ENCODE data around the gene LRMDA.

Gene LRMDA

GRCh38 chr10:76192694-76193320 is 761.4 kb downstream of the LRMDA start:
- no peak for DNase-seq

GRCh38 chr10:76195654-76196390 is 764.4 kb downstream of the LRMDA start:
- no peak for DNase-seq

- no peak for DNase-seq
Measured at GRCh38 chr10:76197293-76197692, 765.9 kb downstream of the LRMDA start.

GRCh38 chr10:76198287-76199035 is 767.0 kb downstream of the LRMDA start:
- DNase-seq = no peak

- no peak for DNase-seq
Measured at GRCh38 chr10:76201962-76202361, 770.5 kb downstream of the LRMDA start.

- DNase-seq = peak; percentile 90
Measured at GRCh38 chr10:76202777-76203176, 771.4 kb downstream of the LRMDA start.

GRCh38 chr10:76205361-76205760 is 773.9 kb downstream of the LRMDA start:
- peak; percentile 35 for DNase-seq

- no peak for DNase-seq
Measured at GRCh38 chr10:76206797-76207352, 775.5 kb downstream of the LRMDA start.

GRCh38 chr10:76209135-76209534 is 777.7 kb downstream of the LRMDA start:
- DNase-seq = peak; percentile 31

GRCh38 chr10:76210211-76210610 is 778.8 kb downstream of the LRMDA start:
- DNase-seq = no peak

- DNase-seq = no peak
Measured at GRCh38 chr10:76211691-76212090, 780.3 kb downstream of the LRMDA start.

- no peak for DNase-seq
Measured at GRCh38 chr10:76213876-76214275, 782.5 kb downstream of the LRMDA start.

- no peak for DNase-seq
Measured at GRCh38 chr10:76218035-76218434, 786.6 kb downstream of the LRMDA start.

GRCh38 chr10:76229341-76229740 is 797.9 kb downstream of the LRMDA start:
- DNase-seq = no peak

- no peak for DNase-seq
Measured at GRCh38 chr10:76230921-76231285, 799.5 kb downstream of the LRMDA start.

GRCh38 chr10:76231286-76231934 is 800.0 kb downstream of the LRMDA start:
- DNase-seq = no peak

GRCh38 chr10:76234499-76235226 is 803.2 kb downstream of the LRMDA start:
- no peak for DNase-seq

- peak; percentile 9 for DNase-seq
Measured at GRCh38 chr10:76236356-76236755, 804.9 kb downstream of the LRMDA start.

GRCh38 chr10:76242956-76243355 is 811.5 kb downstream of the LRMDA start:
- no peak for DNase-seq

GRCh38 chr10:76244061-76244686 is 812.8 kb downstream of the LRMDA start:
- DNase-seq = no peak

GRCh38 chr10:76245951-76246495 is 814.6 kb downstream of the LRMDA start:
- no peak for DNase-seq

Measured in fibroblast of skin of abdomen (primary cell).